NCI-H1092 (cell line): ENCODE results near the gene SPATA2L.

Source experiments
- DNase-seq: peaks from one replicate; lab custom pipeline; 2025; lab: John Stamatoyannopoulos, UW

Gene SPATA2L

DNA sequence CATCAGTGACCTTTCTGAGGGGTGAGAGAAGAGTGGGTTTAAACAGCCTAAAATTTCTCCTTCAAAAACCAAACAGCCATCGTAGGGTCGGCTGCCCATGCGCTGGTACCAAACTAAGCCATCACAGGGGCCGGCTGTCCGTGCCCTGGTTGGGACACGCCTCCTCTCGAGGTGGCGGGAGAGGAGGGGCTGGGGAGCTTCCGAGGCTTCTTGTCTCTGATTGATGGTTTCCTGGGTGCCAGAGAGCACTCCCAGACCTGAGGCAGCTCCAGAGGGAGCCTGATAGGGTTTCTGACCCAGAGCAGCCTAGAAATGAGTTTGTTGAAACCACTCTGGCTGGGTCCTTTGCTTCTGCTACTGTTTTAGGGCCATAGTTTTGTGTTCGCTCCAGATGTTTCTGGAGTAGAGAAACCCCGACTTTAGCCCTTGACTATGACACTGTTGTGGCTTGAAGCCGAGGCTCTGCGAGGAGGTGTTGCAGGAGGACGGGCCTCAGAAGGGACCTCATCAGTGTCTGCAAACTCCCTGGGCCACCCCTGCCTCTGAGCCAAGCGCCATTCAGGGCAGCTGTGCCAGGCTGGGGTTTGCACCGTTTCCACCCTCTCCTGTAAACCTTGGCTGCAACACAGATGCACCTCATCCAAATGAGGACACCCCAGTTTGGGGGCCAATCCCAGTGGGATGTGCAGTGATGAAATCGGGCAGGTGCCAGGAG is 26.1 kb upstream of the SPATA2L start:
- no peak for DNase-seq

DNA sequence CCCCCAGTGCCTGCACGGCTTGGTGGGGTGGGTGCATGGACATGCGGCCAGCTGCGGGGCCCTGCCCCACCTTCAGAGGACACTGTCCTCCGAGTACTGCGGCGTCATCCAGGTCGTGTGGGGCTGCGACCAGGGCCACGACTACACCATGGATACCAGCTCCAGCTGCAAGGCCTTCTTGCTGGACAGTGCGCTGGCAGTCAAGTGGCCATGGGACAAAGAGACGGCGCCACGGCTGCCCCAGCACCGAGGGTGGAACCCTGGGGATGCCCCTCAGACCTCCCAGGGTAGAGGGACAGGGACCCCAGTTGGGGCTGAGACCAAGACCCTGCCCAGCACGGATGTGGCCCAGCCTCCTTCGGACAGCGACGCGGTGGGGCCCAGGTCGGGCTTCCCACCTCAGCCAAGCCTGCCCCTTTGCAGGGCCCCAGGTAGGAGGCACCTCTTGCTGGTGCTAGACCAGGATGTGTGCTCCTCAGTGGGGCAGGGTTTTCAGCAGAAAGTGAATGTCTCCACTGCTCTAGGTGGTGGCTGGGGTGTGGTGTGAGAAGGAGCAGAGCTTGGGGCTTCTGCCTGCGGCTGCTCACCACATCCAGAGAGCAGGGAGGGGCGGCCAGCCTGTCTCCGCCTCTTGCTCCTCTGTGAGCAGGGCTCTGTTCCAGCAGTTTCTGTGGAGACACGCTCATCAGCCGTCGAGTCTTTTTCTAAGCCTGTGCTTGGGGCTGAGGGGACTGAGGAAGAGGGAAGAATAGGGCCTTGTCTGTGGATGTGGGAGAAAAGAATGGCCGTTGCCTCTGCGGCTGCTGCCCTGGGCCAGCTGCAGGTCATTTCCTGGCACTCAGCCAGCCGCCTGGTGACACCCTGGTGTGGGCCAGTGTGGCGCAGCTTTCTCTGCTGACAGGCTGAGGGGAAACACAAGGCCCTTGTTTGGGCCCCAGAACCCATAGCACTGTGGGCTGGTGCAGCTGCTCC is 22.1 kb upstream of the SPATA2L start:
- DNase-seq = no peak

DNA sequence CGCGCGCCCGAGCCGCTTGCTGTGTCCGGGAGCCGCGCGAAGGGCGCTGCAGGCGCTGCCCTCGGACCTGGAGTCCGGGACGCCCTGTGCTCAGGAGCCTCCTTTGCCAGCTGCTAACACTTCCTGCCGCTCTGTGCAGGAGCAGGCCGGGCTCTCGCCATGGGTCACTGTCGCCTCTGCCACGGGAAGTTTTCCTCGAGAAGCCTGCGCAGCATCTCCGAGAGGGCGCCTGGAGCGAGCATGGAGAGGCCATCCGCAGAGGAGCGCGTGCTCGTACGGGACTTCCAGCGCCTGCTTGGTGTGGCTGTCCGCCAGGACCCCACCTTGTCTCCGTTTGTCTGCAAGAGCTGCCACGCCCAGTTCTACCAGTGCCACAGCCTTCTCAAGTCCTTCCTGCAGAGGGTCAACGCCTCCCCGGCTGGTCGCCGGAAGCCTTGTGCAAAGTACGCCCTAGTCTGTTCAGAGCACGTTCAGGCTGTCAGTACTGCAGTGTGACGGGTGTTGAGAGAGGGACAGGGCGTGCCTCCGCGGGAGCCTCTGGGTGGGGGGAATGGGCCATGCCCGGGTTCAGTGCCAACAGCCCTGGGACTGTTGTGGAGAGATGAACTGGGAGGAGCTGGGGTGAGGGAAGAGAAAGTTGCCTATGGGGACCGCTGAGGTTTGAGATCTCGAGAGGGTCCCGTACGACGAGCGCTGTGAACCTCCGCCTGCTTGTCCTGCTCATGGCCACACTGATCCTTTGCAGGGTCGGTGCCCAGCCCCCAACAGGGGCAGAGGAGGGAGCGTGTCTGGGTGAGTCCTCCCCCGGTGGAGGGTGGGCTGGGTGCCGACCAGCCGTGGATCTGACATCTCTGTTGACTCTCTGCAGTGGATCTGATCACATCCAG is 21.1 kb upstream of the SPATA2L start:
- no peak for DNase-seq

DNA sequence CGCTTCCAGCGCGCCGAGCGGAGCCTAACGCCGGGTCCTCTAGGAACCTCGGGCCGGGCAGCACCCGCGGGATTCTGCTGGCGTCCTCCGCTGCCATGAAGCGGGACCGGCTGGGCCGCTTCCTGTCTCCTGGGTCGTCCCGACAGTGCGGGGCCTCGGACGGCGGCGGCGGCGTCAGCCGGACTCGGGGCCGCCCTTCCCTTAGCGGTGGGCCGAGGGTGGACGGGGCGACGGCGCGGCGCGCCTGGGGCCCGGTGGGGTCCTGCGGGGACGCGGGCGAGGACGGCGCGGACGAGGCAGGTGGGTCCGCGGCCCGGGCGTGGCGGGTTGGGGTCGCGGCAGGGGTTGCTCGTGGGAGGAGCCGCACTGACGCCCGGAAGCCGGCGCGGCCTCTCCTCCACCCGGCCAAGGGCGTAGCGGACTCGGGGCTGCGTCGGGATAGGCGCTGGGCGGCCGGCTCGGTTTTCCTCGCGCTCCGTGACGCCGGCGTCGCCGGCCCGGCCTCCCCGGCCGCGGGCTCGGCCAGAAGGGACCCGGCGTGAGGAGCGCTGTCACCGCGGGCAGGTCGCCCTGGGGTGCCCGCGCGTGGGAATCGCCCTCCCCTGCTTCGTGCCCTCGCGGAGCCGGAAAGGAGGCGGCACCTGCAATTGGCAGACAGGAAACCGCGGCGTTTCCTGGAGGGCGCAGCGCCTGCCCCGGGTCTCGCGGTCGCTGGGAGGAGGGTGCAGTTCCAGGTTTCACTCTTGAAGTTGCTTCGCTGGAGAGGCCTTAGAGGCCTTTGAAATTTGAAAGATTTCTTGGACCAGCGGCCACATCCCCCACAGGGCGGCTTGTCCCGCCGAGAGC is 20.3 kb upstream of the SPATA2L start:
- DNase-seq = no peak

DNA sequence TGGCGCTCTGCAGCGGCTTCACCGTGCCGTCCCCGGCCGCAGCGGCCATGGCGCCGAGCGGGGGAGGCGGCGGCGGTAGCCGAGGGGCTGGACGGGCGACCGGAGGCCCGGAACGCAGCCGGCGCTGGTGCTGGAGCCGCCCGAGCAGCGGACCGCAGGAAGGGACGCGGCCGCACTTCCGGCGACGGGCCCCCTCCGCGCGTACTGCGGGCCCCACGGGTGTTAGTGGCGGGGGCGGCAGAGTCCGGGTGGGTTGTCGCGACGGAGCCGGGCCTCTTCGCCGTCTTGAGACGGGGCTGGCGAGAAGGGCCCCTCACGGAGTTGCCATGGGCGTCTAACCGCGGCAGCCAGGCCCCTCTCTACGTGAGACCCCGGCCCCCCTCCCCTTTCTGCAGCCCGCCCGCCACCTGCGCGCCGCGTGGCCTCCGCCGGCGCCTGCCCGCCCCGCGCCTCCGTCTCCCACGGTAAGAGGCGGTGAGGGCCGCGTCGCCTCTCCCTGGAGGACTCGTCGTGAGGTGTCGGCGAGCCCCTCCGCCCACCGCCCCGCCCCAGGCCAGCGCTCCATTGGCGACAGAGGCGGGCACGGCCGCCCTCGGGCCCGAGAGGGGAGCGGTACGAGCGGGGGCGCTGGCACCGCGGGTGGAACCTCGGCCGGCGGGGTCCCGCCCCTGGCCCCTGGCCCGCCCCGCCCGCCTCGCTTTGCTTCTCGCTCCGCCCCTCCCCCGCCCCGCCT is 19.5 kb upstream of the SPATA2L start, which contains the start of the genes VPS9D1 and ZNF276:
TSS of gene VPS9D1 (minus strand) at position 86 of the 733 bp plus-strand sequence. CDS start at position 49, 37 bp downstream.
TSS of gene ZNF276 (plus strand) at position 725 of the 733 bp plus-strand sequence. CDS start 104 bp downstream, outside the sequence.
- DNase-seq = peak; percentile 77

DNA sequence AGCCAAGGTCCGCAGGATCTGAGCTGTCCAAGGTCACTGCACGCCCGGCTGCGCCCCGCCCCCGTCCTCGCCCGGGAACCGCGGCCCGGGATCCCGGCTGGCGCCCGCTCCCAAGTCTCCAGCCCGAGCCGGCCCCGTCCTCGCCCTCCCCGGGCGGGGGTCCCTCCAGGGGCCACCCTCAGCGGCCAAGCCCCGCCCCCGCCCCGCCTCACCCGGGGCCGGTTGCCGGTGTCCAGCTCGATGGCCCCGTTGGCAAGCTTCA is 19.0 kb upstream of the SPATA2L start:
- no peak for DNase-seq

DNA sequence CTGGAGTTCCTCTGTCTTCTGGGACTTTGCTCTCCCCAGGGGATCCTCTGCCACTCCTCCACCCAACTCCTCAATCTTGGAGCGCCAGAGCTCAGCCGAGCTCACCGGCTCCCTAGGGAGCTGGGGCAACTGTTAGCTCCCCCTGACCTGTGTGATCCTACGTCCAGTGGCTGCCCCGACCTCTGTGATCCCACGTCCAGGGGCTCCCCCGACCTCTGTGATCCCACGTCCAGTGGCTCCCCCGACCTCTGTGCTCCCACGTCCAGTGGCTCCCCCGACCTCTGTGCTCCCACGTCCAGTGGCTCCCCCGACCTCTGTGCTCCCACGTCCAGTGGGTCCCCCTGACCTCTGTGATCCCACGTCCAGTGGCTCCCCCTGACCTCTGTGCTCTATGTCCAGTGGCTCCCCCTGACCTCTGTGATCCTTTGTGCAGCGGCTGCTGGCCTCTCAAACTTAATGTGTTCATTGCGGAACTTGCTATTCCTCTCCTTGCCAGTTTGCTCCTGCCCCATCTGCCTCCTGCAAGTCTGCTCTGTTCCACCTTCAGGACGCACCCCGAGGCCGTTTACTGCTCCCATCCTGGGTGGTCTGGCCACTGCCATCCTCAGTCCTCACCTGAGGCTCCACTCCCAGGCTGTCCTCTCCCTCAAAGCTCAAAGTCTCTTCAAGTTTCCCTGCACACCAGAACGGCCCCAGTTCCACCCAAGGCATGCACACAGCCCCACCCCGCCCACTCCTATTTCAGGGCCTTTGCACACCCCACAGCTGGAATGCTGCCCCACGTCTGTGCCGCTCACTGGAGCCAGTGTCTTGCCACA is 16.4 kb upstream of the SPATA2L start:
- DNase-seq = no peak

DNA sequence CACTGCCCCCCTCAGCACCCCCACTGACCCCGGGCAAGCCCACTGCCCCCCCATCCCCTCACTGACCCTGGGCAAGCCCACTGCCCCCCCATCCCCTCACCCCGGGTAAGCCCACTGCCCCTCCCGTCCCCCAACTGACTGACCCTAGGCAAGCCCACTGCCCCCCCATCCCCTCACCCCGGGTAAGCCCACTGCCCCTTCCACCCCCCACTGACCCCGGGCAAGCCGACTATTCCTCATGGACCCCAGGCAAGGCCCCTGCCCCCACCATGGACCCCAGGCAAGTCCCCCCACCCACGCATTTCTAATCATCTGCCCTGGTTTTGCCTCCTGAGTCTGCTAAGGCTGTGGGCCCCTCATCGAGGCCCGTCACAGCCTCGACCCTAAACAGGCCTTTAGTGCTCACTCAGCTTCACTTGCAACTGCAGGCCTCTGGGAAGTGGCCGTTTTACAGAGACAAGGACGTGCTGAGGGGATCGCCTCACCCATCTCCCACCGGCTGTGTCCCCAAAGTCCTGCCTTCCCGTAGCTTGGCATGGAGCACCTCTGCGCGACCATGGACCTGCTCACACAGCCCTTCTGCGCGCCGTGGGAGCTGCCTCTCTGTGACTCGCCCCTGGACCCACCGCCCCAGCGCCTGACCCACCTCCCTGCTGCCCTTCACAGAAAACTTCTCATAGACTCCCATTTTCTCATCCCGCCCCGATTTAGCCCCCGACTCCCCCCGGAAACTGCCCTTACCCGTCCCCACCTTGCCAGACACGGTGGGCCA is 15.6 kb upstream of the SPATA2L start:
- no peak for DNase-seq

DNA sequence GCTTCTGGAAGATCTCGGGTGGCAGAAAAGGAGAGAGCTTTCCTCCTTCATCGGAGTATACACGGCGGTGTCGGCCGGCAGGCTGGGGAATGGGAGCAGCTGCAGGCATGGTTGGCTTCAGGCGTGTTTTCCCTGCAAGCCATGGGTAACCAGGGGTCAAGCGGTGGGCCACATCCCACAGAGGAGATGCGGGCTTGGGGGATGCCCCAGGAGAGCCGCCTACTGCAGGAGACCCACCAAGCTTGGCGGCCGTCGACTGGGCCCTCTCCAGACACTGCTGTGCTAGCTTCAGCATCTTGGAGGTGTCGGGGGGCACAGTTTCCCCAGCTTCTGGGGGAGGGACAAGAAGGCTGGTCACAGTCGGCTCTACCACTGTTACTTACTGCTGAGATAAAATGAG is 15.0 kb upstream of the SPATA2L start:
- no peak for DNase-seq

DNA sequence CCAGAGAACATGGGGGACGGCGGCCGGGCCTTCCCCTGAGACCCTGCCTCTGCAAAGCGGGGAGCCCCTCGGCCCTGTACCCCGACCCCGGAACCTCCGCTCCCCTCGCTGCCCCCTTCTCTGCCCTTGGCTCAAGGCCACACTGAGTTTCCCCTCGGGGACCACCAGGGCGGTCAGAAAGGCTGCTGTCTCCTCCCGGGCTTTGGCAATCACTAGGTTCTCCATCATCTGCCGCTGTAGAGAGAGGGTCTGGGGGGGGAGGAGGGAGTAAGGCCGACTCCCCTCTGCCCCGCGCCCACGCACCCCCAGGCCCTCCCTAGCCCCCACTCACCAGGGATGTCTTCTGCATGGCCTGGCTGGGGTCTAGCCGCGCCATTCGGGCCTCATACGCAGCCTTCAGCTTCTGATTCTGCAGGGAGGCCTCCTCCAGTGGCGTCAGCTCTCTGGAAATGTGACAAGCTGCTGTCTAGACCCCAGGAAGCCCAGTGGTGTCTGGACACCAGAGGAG is 10.8 kb upstream of the SPATA2L start:
- no peak for DNase-seq

DNA sequence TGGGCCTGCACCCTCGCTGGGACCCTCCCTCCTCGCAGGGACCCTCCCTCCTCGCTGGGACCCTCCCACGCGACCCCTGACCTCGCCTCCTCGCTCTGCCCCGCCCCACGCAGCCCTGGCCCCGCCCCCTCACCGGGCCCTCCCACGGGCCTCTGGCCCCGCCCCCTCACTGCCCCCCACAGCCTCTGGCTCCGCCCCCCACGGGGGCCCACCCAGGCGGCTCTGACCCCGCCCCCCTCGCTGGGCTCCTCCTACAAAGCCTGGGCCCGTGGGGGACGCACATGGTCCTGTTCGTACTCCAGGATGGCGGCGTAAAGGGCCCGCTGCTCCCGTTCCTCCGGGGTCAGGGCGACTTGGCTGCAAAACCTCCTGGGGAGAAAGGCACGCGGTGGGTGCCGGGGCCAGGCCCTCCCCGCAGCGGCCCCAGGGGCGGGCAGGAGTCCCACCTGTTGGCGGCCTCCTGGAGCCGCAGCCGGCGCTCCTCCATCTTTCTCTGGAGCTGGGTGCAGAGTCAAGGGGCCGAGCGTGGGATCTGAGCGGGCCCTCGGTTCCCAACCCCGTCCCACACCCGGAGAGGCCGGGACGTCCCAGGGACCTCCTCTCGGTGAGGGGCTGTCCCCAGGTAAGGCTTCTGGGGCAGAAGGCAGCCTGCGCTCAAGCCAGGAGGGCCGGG is 10.2 kb upstream of the SPATA2L start:
- no peak for DNase-seq

DNA sequence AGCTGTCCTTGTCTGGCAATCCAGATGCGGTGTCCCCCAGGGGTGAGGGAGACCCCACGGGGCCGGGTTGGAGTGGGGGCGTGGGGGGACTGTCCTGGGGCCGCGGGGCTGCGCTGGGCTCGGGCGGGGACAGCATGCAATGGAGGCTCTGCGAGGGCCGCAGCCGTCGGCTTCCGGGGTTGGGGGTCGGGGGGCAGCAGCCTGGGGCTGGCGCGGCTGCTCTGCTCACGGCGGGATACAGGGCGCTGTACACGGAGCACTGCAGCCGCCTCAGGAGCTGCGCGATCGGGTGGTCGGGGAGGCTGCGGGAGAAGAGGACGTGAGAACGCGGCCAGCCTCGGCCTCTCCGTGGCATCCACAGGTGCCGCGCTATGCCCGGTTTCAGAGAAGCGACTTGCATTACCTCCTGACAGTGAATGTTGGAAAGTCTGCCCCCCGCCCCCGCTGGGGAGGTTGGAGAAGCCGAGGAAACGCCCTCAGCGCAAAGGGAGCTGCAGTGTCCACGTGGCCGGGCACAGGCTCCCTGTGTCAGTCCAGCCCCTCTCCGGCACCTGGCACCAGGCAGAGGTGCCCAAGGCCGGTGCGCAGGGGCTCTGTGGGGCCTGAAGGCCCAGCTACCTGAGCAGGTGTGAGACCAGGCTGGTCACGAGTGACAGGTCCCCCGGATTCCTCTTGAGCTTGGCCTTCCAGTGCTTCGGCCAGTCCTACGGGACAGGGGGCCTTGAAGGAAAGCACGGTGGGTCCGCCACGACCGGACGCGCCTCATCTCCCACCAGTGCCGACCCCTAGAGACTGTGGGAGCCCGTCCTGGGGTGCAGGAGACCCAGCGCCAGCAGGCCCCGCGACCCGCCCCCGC is 9.4 kb upstream of the SPATA2L start:
- DNase-seq = no peak

DNA sequence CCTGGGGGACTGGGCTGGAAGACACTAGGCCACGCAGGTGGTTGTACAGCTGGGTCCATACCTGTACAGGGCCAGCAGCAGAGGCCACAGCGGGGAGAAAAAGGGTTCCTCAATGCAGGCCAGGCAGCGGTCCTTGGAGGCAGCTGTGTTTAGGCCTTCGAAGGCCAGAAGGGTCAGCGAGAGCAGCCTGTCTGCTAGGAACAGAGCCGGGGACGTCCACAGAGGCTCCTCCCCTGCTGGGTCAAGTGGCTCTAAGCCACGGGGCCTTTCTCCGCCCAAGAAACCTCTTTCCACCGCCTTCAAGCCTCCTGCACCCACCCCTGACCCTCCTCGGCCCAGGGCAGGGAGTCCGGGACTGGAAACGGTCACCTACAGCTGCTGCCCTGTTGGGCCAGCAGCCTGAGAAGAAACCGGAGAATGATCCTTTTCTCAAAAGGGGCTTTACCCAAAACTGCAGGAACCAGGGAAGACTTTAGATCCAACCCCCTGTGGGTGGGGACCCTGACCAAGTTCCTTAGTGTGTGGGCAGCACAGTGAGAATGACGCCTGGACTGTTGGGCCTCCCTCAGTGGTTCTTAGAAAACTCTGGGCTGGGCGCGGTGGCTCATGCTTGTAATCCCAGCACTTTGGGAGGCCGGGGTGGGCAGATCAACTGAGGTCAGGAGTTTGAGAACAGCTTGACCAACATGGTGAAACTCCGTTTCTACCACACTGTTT is 8.4 kb upstream of the SPATA2L start:
- no peak for DNase-seq

DNA sequence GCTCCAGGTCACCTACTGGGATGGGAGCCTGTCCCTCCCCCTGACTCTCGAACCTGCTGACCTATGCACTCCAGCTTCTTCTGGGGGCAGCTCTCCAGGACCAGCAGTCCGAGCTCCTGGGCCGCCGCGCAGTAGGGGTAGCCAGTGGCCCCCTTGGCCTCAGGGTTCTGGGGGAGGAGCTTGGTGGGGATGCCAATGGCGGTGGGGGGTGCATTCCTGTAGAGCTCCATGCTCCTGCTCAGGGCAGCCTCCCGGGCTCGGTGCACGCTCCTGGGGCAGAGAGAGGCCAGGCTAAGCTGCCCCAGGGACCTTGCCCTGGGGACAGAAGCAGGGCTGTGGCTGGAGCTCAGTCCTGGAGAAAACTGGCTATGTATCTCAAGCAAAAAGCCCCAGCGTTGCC is 7.7 kb upstream of the SPATA2L start:
- DNase-seq = no peak

DNA sequence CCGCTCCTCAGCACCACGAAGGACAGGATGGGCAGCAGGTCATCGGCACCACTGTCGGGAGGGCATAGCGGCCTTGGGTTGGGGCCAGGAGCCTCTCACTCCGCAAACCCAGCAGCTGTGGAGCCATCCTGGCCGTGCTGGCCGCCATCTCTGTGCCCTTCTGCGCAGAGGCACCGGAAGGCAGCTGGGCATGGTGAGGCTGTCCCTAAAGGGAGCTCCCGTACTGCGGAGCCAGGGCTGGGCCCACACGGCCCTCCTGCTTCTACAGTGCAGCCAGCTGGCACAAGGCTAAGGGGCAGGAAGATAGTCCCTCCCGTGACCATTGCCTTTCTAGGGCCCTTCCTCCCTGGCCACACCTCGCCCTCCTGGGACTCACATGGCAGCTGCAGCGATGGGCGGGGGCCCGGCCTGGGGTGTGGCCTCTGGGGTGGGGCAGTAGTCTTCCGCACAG is 7.0 kb upstream of the SPATA2L start:
- DNase-seq = no peak

DNA sequence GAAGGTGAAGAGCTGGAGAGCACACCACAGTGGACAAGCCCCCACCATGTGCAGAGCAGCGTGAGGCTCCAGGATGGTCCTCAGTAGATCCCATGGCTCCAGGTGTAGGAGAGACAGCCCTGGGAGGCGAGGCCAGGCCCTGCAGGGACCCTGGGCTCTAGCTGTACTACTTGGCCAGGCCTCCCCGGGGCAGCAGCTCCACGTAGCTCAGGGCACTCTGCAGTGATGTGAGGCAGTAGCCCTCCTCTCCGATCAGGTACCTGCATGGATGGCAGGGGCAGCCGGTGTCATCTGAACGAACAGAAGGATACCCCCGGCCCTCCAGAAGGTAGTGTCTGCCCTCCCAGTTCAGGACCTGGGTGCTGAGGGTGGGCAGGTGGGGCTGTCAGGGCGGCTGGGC is 6.2 kb upstream of the SPATA2L start:
- no peak for DNase-seq
